ENCODE results near the gene DNMT3A. TPM values are rescaled to one million over a fixed set of nuclear protein-coding genes. Genes with fewer than 3 reads are reported as not detected.

DNMT3A gene
- total RNA-seq, 4 donors from 2014 or later, result 5.9 to 14.1 (median 8.0) TPM

- ATAC-seq (peak in 1 of 2 donors; percentile 55), DNase-seq (peak in 1 of 2 donors; percentile 56)
- Histone ChIP-seq H3K27ac (peak overlapping the region in 2 of 4 donors; percentile 43 to 62), H3K36me3 (no peaks in the 10 kb centered on the region), H3K9me3 (no peaks in the 10 kb centered on the region), H3K4me1 (peaks cover 55 to 58% of the 10 kb centered on the region in 2 donors), H3K4me3 (no peak overlapping the region), H3K27me3 (no peaks in the 10 kb centered on the region)
- in situ Hi-C loops (cut with MboI; ENCODE audit: low sequenced_read_pairs in 4 of 4), result no loop called here
- intact Hi-C loops (cut with DNase I; ENCODE audit: low total_unique reads), result no loop called here
- TF ChIP-seq CTCF (IDR thresholded peaks at IDR 0.05 in 4 of 5, conservative IDR thresholded peaks at IDR 0.05 in 1 of 5), result no peak
- TF ChIP-seq POLR2A (IDR thresholded peaks at IDR 0.05), result no peak
These were observed 15.3 kb downstream of the DNMT3A start for GRCh38 chr2:25326326-25327013.

- ATAC-seq (peak; percentile 57 to 73), DNase-seq (peak in 1 of 2 donors; percentile 67)
- Histone ChIP-seq H3K36me3 (no peaks in the 10 kb centered on the region), H3K9me3 (no peaks in the 10 kb centered on the region), H3K27ac (peak overlapping the region; percentile 57 to 72 (median 68)), H3K27me3 (no peaks in the 10 kb centered on the region), H3K4me3 (no peak overlapping the region), H3K4me1 (peaks cover 45 to 47% of the 10 kb centered on the region in 2 donors)
- TF ChIP-seq CTCF (IDR thresholded peaks at IDR 0.05 in 4 of 5, conservative IDR thresholded peaks at IDR 0.05 in 1 of 5), result no peak
- TF ChIP-seq POLR2A (IDR thresholded peaks at IDR 0.05), result no peak
- in situ Hi-C loops (cut with MboI; ENCODE audit: low sequenced_read_pairs in 4 of 4) (no loop called here), intact Hi-C loops (cut with DNase I; ENCODE audit: low total_unique reads) (no loop called here)
These were observed 16.7 kb downstream of the DNMT3A start for GRCh38 chr2:25324905-25325592.

GRCh38 chr2:25324251-25324650, 17.5 kb downstream of the DNMT3A start:
- Histone ChIP-seq H3K4me1 (peaks cover 38 to 39% of the 10 kb centered on the region in 2 donors), H3K4me3 (no peak overlapping the region), H3K27ac (peak overlapping the region; percentile 57 to 72 (median 68)), H3K27me3 (no peaks in the 10 kb centered on the region), H3K9me3 (no peaks in the 10 kb centered on the region), H3K36me3 (no peaks in the 10 kb centered on the region)
- no peak for TF ChIP-seq CTCF (IDR thresholded peaks at IDR 0.05 in 4 of 5, conservative IDR thresholded peaks at IDR 0.05 in 1 of 5)
- TF ChIP-seq POLR2A (IDR thresholded peaks at IDR 0.05), result no peak
- in situ Hi-C loops (cut with MboI; ENCODE audit: low sequenced_read_pairs in 4 of 4), result no loop called here
- ATAC-seq, result no peak
- DNase-seq, result no peak
- intact Hi-C loops (cut with DNase I; ENCODE audit: low total_unique reads), result no loop called here

GRCh38 chr2:25323610-25324189, 18.0 kb downstream of the DNMT3A start:
- Histone ChIP-seq H3K36me3 (no peaks in the 10 kb centered on the region), H3K27me3 (no peaks in the 10 kb centered on the region), H3K27ac (peak overlapping the region; percentile 5 to 72 (median 56)), H3K4me1 (peaks cover 33% of the 10 kb centered on the region in 2 donors), H3K4me3 (no peak overlapping the region), H3K9me3 (no peaks in the 10 kb centered on the region)
- intact Hi-C loops (cut with DNase I; ENCODE audit: low total_unique reads) (no loop called here), in situ Hi-C loops (cut with MboI; ENCODE audit: low sequenced_read_pairs in 4 of 4) (no loop called here)
- TF ChIP-seq POLR2A (IDR thresholded peaks at IDR 0.05), result no peak
- TF ChIP-seq CTCF (IDR thresholded peaks at IDR 0.05 in 4 of 5, conservative IDR thresholded peaks at IDR 0.05 in 1 of 5), result no peak
- peak in 1 of 2 donors; percentile 12 for ATAC-seq
- no peak for DNase-seq
